OCI-LY3 (cell line): ENCODE data around the gene RPS6KA2.
"Not testable (repeated sequence)": the region's sequence is repeated elsewhere in the genome, so short reads cannot be mapped to it uniquely, and the experiment has no call there.

Experiments
- H2AFZ ChIP-seq: fragments of 200-600, 300-600 bp; shearing (Covaris generic); 2 replicates; pipeline ENCODE4 v1.6.0; 2014; ENCODE audit warnings: antibody characterized with exemption, low read depth, low read length
- H3K27ac ChIP-seq: fragments of 200-600, 300-600 bp; sonication (generic); 2 replicates; pipeline ENCODE4 v1.5.1; 2014; ENCODE audit warnings: mild to moderate bottlenecking, low read length, moderate library complexity, mixed read lengths
- H3K27me3 ChIP-seq: fragments of 200-600, 300-600 bp; sonication (generic); 2 replicates; pipeline ENCODE4 v1.6.1; 2014; ENCODE audit warnings: low read depth, low read length, mixed read lengths
- H3K36me3 ChIP-seq: fragments of 200-600, 300-600 bp; sonication (generic); replicated peaks from 2 replicates; pipeline ENCODE3; 2014; ENCODE audit warnings: low read depth, low read length, mixed read lengths
- H3K4me1 ChIP-seq: fragments of 300-600, 200-600 bp; sonication (generic); 2 replicates; pipeline ENCODE4 v1.6.1; 2014; ENCODE audit warnings: low read length, mixed read lengths
- H3K4me2 ChIP-seq: fragments of 200-600, 300-600 bp; sonication (generic); 2 replicates; pipeline ENCODE4 v1.6.1; 2014; ENCODE audit warnings: low read length, mixed read lengths
- H3K4me3 ChIP-seq: fragments of 300-600, 200-600 bp; sonication (generic); 2 replicates; pipeline ENCODE4 v1.5.1; 2014; ENCODE audit warnings: antibody characterized with exemption, mild to moderate bottlenecking, low read length, moderate library complexity
- H3K79me2 ChIP-seq: fragments of 300-600, 200-600 bp; shearing (Covaris generic); 2 replicates; pipeline ENCODE4 v1.6.1; 2014; ENCODE audit warnings: mild to moderate bottlenecking, low read length, mixed read lengths
- H3K9ac ChIP-seq: fragments of 300-600, 200-600 bp; shearing (Covaris generic); 2 replicates; pipeline ENCODE4 v1.6.0; 2014; ENCODE audit warnings: mild to moderate bottlenecking, low read length, moderate library complexity
- H3K9me3 ChIP-seq: fragments of 200-600, 300-600 bp; shearing (Covaris generic); 2 replicates; pipeline ENCODE4 v1.6.1; 2014; ENCODE audit warnings: low read length, mixed read lengths; ENCODE audit not compliant: insufficient read depth
- H4K20me1 ChIP-seq: fragments of 200-600, 300-600 bp; sonication (generic); 2 replicates; pipeline ENCODE4 v1.6.1; 2016; ENCODE audit warnings: low read length, mixed read lengths; ENCODE audit not compliant: insufficient read depth
- EZH2phosphoT487 ChIP-seq: fragments of 200-600 bp; shearing (Covaris generic); IDR thresholded peaks from 2 replicates; pipeline ENCODE4 v1.6.1; 2018; ENCODE audit warnings: antibody characterized with exemption, mixed run types, low read depth
- TF ChIP-seq, protein P1 (sequence below): fragments of 200-600, 300-600 bp; sonication (generic); IDR thresholded peaks from 2 replicates; pipeline ENCODE4 v1.5.1; 2014; ENCODE audit warnings: antibody characterized with exemption, low read length, low read depth

The RPS6KA2 gene

DNA sequence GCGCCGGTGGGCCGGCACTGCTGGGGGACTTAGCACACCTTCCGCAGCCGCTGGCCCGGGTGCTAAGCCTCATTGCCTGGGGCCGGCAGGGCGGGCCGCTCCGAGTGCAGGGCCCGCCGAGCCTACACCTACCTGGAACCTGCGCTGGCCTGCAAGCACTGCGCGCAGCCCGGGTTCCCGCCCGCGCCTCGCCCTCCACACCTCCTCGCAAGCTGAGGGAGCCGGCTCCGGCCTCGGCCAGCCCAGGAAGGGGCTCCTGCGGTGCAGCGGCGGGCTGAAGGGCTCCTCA, 233.6 kb downstream of the RPS6KA2 start:
- H3K36me3 ChIP-seq: no peaks in the 10 kb centered on the region
- no peak overlapping the region for H3K4me3 ChIP-seq

DNA sequence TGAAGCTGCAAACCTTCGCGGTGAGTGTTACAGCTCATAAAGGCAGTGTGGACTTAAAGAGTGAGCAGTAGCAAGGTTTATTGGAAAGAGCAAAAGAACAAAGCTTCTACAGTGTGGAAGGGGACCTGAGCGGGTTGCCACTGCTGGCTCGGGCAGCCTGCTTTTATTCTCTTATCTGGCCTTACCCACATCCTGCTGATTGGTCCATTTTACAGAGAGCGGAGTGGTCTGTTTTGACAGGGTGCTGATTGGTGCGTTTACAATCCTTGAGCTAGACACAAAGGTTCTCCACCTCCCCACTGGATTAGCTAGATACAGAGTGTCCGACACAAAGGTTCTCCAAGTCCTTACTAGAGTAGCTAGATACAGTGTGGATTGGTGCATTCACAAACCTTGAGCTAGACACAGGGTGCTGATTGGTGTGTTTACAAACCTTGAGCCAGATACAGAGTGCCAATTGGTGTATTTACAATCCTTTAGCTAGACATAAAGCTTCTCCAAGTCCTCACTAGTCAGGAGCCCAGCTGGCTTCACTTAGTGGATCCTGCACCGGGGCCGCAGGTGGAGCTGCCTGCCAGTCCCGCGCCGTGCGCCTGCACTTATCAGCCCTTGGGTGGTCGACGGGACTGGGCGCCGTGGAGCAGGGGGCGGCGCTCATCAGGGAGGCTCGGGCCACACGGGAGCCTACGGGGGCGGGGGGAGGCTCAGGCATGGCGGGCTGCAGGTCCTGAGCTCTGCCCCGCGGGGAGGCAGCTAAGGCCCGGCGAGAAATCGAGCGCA, 234.1 kb downstream of the RPS6KA2 start:
- not testable (repeated sequence) for H4K20me1 ChIP-seq, H2AFZ ChIP-seq, H3K9me3 ChIP-seq, H3K36me3 ChIP-seq, H3K4me2 ChIP-seq, H3K27ac ChIP-seq, H3K4me3 ChIP-seq, H3K79me2 ChIP-seq, H3K9ac ChIP-seq, H3K27me3 ChIP-seq, H3K4me1 ChIP-seq

More for the DNA sequence above, 233.6 kb downstream of the RPS6KA2 start:
- no peak overlapping the region for H3K9ac ChIP-seq
- no peak overlapping the region for H3K4me2 ChIP-seq
- H2AFZ ChIP-seq: no peak overlapping the region
- no peaks in the 10 kb centered on the region for H3K79me2 ChIP-seq
- no peak overlapping the region for H3K27ac ChIP-seq
- no peaks in the 10 kb centered on the region for H3K9me3 ChIP-seq
- no peaks in the 10 kb centered on the region for H3K27me3 ChIP-seq
- no peaks in the 10 kb centered on the region for H3K4me1 ChIP-seq
- no peaks in the 10 kb centered on the region for H4K20me1 ChIP-seq
- no peak for TF ChIP-seq EZH2phosphoT487
- TF ChIP-seq, protein P1, sequence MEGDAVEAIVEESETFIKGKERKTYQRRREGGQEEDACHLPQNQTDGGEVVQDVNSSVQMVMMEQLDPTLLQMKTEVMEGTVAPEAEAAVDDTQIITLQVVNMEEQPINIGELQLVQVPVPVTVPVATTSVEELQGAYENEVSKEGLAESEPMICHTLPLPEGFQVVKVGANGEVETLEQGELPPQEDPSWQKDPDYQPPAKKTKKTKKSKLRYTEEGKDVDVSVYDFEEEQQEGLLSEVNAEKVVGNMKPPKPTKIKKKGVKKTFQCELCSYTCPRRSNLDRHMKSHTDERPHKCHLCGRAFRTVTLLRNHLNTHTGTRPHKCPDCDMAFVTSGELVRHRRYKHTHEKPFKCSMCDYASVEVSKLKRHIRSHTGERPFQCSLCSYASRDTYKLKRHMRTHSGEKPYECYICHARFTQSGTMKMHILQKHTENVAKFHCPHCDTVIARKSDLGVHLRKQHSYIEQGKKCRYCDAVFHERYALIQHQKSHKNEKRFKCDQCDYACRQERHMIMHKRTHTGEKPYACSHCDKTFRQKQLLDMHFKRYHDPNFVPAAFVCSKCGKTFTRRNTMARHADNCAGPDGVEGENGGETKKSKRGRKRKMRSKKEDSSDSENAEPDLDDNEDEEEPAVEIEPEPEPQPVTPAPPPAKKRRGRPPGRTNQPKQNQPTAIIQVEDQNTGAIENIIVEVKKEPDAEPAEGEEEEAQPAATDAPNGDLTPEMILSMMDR: no peak

DNA sequence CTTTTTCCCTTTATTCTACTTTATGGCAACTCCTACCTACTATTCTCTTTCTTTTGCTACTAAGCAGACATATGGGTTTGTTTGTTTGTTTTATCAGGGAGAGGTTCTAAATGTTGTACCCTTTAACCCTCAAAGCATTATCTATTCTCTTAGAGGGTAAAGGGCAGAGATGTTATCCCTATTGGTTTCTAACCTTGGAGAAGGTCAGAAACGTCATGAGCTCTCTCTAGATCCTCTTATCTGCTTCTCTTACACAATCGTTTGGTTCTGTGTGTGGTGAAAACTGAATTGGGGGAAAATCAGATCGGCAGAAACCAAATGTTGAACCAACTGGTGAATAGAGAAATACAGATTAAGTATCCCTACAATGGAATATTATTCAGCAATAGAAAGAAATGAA, 237.9 kb downstream of the RPS6KA2 start:
- H3K27me3 ChIP-seq: no peaks in the 10 kb centered on the region
- no peaks in the 10 kb centered on the region for H3K36me3 ChIP-seq
- no peaks in the 10 kb centered on the region for H3K4me1 ChIP-seq
- H3K4me2 ChIP-seq: no peak overlapping the region
- no peak overlapping the region for H3K9ac ChIP-seq
- no peak for TF ChIP-seq EZH2phosphoT487
- TF ChIP-seq, protein P1: no peak
- H2AFZ ChIP-seq: no peak overlapping the region
- H3K4me3 ChIP-seq: no peak overlapping the region
- no peak overlapping the region for H3K27ac ChIP-seq
- no peaks in the 10 kb centered on the region for H3K9me3 ChIP-seq
- no peaks in the 10 kb centered on the region for H3K79me2 ChIP-seq
- no peaks in the 10 kb centered on the region for H4K20me1 ChIP-seq

DNA sequence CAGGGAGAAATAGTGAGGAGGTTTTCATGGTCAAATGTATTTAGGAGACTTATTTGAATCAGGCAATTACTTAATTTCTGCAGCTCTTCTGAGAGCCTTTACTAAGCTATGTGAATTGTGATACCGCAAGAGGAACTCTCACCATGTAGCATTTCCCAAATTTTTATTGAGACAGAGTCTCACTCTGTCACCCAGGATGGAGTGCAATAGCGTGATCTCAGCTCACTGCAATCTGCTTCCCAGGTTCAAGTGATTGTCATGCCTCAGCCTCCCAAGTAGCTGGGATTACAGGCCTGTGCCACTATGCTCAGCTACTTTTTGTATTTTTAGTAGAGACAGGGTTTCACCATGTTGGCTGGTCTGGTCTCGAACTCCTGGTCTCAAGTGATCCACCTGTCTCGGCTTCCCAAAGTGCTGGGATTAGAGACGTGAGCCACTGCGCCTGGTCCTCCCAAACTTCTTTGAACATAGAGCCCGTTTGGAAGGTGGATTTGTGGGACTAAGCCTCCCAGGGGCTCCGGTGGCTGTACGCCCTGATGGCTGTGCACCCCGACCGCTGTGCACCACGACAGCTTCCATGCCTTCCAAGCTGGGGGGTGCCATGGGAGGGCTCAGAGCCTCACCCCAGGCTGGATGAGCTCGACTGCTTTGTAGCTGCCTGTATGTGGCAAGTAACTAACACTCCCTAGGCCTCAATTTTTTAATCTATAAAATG, 238.6 kb downstream of the RPS6KA2 start:
- Histone ChIP-seq H3K4me2 (no peak overlapping the region), H3K9me3 (no peaks in the 10 kb centered on the region), H3K36me3 (no peaks in the 10 kb centered on the region), H3K4me1 (no peaks in the 10 kb centered on the region), H4K20me1 (no peaks in the 10 kb centered on the region), H3K4me3 (no peak overlapping the region), H3K27ac (no peak overlapping the region), H3K27me3 (no peaks in the 10 kb centered on the region), H3K9ac (no peak overlapping the region), H3K79me2 (no peaks in the 10 kb centered on the region; the same call in 1 of the 2 replicates), H2AFZ (no peak overlapping the region)
- TF ChIP-seq, protein P1: no peak
